SK-N-MC (cell line): ENCODE data around the gene MYD88.

Experiments
- EZH2 ChIP-seq: fragments of 200-600 bp; sonication (generic); IDR thresholded peaks from one replicate; pipeline ENCODE4 v1.6.1; 2017; ENCODE audit warnings: antibody characterized with exemption
- POLR2AphosphoS5 ChIP-seq: IDR thresholded peaks from 2 replicates; pipeline ENCODE4 v1.6.1; 2012; ENCODE audit warnings: mild to moderate bottlenecking, low read depth, low read length, borderline replicate concordance

DNA sequence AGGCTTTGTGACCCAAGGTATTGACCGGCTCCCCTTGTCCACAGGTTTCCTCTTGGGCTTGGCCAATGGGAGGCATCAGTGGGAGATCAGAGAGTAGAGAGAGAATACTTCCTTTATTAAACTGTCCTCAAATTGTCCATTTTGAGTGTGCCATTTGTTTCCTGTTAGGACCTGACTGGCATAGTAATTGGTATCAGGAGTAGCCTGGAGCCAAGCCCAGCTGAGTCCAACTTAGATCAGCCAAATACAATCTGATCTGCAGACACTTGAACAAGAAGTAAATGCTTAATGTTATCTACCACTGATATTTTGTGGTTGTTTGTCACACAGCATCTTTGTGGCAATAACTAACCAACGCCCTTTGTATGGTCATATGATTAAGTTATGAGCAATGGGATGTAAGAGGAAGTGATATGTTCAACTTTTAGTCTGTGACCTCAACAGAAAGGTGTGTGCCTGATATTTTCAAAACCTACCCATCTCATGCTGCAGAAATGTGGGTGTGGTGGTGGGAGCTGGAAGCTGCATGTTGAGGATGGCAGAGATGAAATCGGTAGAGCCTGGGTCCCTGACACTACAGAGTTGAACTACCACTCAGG lies 13.3 kb downstream of the MYD88 start:
- TF ChIP-seq POLR2AphosphoS5: no peak
- TF ChIP-seq EZH2: no peak
